ENCODE measurements around the gene TIGD6. TPM values are rescaled to one million over a fixed set of nuclear protein-coding genes. Genes with fewer than 3 reads are reported as not detected.

TIGD6 gene
- total and polyA plus RNA-seq, 10 of the 15 experiments (the other 5 are each of a cell fraction or from before 2014, with no cell fraction given) = 0.84 to 4.1 (median 2.7) TPM

DNA sequence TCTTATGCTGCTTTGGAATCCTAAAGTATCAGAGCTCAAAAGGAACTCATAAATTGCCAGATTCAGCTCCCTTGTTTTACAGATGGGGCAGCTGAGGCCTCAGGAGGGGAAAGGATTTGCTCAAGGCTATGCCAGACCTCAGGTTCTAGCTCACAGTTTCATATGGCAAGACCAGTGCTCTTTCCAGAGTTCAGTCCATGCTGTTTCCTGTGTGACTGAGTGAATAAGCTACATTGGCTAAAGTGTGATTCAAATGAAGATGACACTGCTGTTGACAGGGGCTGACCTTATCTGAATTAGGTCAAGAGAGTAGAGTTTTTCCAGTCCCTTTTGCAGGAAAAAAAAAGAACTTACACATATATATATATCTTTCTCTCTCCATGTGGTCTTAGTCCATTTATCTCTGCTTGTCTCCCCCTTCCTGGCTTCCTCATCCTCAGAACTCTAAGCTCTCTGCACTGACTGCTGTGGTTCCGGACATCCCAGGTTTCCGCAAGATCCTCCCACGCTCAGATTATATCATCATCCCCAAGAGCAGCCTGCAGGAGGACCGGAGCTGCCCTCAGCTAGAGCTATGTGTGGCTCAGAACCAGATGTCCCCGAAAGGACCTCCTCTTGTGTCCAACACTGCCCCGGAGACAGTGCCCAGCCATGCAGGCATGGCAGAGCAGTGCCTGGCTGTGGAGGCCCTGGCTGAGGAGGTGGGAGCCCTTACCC, 9.4 kb upstream of the TIGD6 start:
- CTCF ChIA-PET = interaction anchor here (2.0 kb wide), 1 partner anchor 20 kb away, joined by 5 read pairs; no protein-coding TSS in a partner anchor
- RAD21 ChIA-PET (ENCODE audit: unreplicated experiment) = no interaction called here
- no TSS peak for BruUV-seq (replicated peaks)
- Histone ChIP-seq H3K9ac (ENCODE audit: control insufficient read depth, insufficient read depth, low read length) (no peak overlapping the region), H3K4me1 (ENCODE audit: control insufficient read depth, insufficient read depth, low read length) (no peaks in the 10 kb centered on the region; the same call in 1 of the 2 replicates), H4K20me1 (ENCODE audit: control insufficient read depth, insufficient read depth) (no peaks in the 10 kb centered on the region), H3K36me3 (ENCODE audit: control insufficient read depth in 2 of 2, insufficient read depth in 2 of 2, low read length in 1 of 2) (peaks cover 15 to 51% of the 10 kb centered on the region in 2 experiments), H3K4me2 (ENCODE audit: control insufficient read depth, insufficient read depth) (0 out of 2 replicates have a peak overlapping the region, but pooled peaks have one; percentile 2), H3K4me3 (no peak overlapping the region), H3K27ac (ENCODE audit: control insufficient read depth, insufficient read depth) (no peak overlapping the region), H3K79me2 (ENCODE audit: control insufficient read depth, insufficient read depth, low read length) (peaks cover 7% of the 10 kb centered on the region), H3K27me3 (replicated peaks in 1 of 2; ENCODE audit: control insufficient read depth in 2 of 2, insufficient read depth in 2 of 2, low read length in 1 of 2) (no peaks in the 10 kb centered on the region), H2AFZ (ENCODE audit: control insufficient read depth, low read depth, low read length) (no peak overlapping the region), H3K9me3 (replicated peaks; ENCODE audit: control insufficient read depth, insufficient read depth, low read length) (peaks cover 3% of the 10 kb centered on the region; the same call in 1 of the 3 replicates)
- DNase-seq (ENCODE audit: low read depth, low spot score) (no peak), ATAC-seq (no peak; the same call in 2 of the 3 replicates), FAIRE-seq (no peak)
- WGBS (ENCODE audit: insufficient coverage, insufficient replicate concordance, low lambda C conversion rate, missing lambda C conversion rate) = 82% methylated on average over 6 of the region's 6 CpGs
- in situ Hi-C loops (cut with MboI) (no loop called here), intact Hi-C loops (cut with micrococcal nuclease; ENCODE audit: unreplicated experiment) (no loop called here)
- SMC1A ChIA-PET (ENCODE audit: uncharacterized antibody, unreplicated experiment) = interaction anchor here (1.9 kb wide), 1 partner anchor 12 kb away, joined by 11 read pairs; no protein-coding TSS in a partner anchor
- TF ChIP-seq MYC (IDR thresholded peaks at IDR 0.05; ENCODE audit: insufficient read depth, insufficient read length, insufficient replicate concordance, low read length, severe bottlenecking) = no peak
- POLR2A ChIA-PET = interaction anchor here (0.5 kb wide), 1 partner anchor 20 kb away, joined by 3 read pairs; no protein-coding TSS in a partner anchor

DNA sequence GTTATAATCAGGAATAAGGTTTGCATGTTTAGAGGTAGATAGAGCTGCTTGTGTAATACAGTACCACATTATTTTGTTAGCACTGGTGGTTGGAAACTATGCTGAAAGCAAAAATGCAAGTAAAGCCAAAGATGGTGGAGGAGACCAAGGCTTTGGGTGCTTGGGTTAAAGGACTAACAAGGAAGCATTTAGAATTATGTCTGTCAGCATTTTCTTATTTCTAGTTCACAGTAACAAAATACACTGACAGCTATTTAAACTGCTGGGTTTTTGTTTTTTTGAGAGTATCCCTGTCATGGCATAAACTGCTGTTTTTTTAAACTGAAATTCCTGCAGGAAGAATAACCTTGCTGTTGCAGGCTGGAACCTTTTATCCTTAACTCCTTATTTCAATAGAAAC, 6.6 kb upstream of the TIGD6 start:
- in situ Hi-C loops (cut with MboI) = no loop called here
- no peak for TF ChIP-seq GABPA (IDR thresholded peaks at IDR 0.05; ENCODE audit: low read depth)
- FAIRE-seq (no peak), DNase-seq (ENCODE audit: low read depth, low spot score) (no peak), ATAC-seq (no peak)
- POLR2A ChIA-PET = interaction anchor here (0.6 kb wide), 1 partner anchor 105 kb away, joined by 4 read pairs; no protein-coding TSS in a partner anchor
- intact Hi-C loops (cut with micrococcal nuclease; ENCODE audit: unreplicated experiment) = no loop called here
- peaks cover 3% of the 10 kb centered on the region; the same call in 1 of the 2 replicates for H3K4me1 ChIP-seq (ENCODE audit: control insufficient read depth, insufficient read depth, low read length)
- BruUV-seq (replicated peaks) = no TSS peak
- CTCF ChIA-PET = interaction anchor here (0.9 to 4.8 kb wide), 6 partner anchors 11 to 340 kb away, joined by 3 to 23 read pairs (median 4); no protein-coding TSS in a partner anchor
- H4K20me1 ChIP-seq (ENCODE audit: control insufficient read depth, insufficient read depth) = no peaks in the 10 kb centered on the region
- H3K9me3 ChIP-seq (replicated peaks; ENCODE audit: control insufficient read depth, insufficient read depth, low read length) = no peaks in the 10 kb centered on the region; the same call in 2 of the 3 replicates
- RAD21 ChIA-PET (ENCODE audit: unreplicated experiment) = interaction anchor here (1.4 kb wide), 1 partner anchor 115 kb away, joined by 4 read pairs; no protein-coding TSS in a partner anchor
- no peak overlapping the region for H3K4me2 ChIP-seq (ENCODE audit: control insufficient read depth, insufficient read depth)
- no peak overlapping the region for H3K4me3 ChIP-seq
- peaks cover 10 to 36% of the 10 kb centered on the region in 2 experiments for H3K36me3 ChIP-seq (ENCODE audit: control insufficient read depth in 2 of 2, insufficient read depth in 2 of 2, low read length in 1 of 2)
- no peak overlapping the region for H2AFZ ChIP-seq (ENCODE audit: control insufficient read depth, low read depth, low read length)
- H3K79me2 ChIP-seq (ENCODE audit: control insufficient read depth, insufficient read depth, low read length) = peaks cover 34% of the 10 kb centered on the region
- SMC1A ChIA-PET (ENCODE audit: uncharacterized antibody, unreplicated experiment) = interaction anchor here (1.2 to 1.5 kb wide), 3 partner anchors 10 to 24 kb away, joined by 3 to 4 read pairs (median 4); no protein-coding TSS in a partner anchor
- H3K27me3 ChIP-seq (replicated peaks in 1 of 2; ENCODE audit: control insufficient read depth in 2 of 2, insufficient read depth in 2 of 2, low read length in 1 of 2) = no peaks in the 10 kb centered on the region
- H3K9ac ChIP-seq (ENCODE audit: control insufficient read depth, insufficient read depth, low read length) = no peak overlapping the region
- H3K27ac ChIP-seq (ENCODE audit: control insufficient read depth, insufficient read depth) = no peak overlapping the region

All from GM12878 (cell line).